Choroid plexus epithelial cell (primary cell): Measurements from ENCODE around the gene GPR22.

Source experiments
- DNase-seq: peaks from one replicate; pipeline ENCODE4 v3.0.0-alpha.2; 2010; ENCODE audit warnings: low read depth
- H3K4me3 ChIP-seq: 2 replicates; pipeline ENCODE4 v1.5.1; 2011; ENCODE audit warnings: low read depth, mild to moderate bottlenecking, control low read depth, low read length, moderate library complexity
- TF ChIP-seq, protein P1 (sequence below): conservative IDR thresholded peaks from 2 replicates; pipeline ENCODE4 v1.5.1; 2011; ENCODE audit warnings: low read depth, mild to moderate bottlenecking, control low read depth, inconsistent platforms, low read length, moderate library complexity

The GPR22 gene

GRCh38 chr7:107472116-107472515 is 2.3 kb downstream of the GPR22 start:
- TF ChIP-seq, protein P1, sequence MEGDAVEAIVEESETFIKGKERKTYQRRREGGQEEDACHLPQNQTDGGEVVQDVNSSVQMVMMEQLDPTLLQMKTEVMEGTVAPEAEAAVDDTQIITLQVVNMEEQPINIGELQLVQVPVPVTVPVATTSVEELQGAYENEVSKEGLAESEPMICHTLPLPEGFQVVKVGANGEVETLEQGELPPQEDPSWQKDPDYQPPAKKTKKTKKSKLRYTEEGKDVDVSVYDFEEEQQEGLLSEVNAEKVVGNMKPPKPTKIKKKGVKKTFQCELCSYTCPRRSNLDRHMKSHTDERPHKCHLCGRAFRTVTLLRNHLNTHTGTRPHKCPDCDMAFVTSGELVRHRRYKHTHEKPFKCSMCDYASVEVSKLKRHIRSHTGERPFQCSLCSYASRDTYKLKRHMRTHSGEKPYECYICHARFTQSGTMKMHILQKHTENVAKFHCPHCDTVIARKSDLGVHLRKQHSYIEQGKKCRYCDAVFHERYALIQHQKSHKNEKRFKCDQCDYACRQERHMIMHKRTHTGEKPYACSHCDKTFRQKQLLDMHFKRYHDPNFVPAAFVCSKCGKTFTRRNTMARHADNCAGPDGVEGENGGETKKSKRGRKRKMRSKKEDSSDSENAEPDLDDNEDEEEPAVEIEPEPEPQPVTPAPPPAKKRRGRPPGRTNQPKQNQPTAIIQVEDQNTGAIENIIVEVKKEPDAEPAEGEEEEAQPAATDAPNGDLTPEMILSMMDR, result no peak
- peak; percentile 14 for DNase-seq
- H3K4me3 ChIP-seq, result no peak overlapping the region

DNA sequence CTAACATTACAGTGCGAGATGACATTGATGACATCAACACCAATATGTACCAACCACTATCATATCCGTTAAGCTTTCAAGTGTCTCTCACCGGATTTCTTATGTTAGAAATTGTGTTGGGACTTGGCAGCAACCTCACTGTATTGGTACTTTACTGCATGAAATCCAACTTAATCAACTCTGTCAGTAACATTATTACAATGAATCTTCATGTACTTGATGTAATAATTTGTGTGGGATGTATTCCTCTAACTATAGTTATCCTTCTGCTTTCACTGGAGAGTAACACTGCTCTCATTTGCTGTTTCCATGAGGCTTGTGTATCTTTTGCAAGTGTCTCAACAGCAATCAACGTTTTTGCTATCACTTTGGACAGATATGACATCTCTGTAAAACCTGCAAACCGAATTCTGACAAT is 4.3 kb downstream of the GPR22 start:
- no peak overlapping the region for H3K4me3 ChIP-seq
- TF ChIP-seq, protein P1, result no peak
- no peak for DNase-seq

- TF ChIP-seq, protein P1, result no peak
- DNase-seq, result no peak
- no peak overlapping the region for H3K4me3 ChIP-seq
These were observed 9.4 kb downstream of the GPR22 start for GRCh38 chr7:107479303-107479702.

DNA sequence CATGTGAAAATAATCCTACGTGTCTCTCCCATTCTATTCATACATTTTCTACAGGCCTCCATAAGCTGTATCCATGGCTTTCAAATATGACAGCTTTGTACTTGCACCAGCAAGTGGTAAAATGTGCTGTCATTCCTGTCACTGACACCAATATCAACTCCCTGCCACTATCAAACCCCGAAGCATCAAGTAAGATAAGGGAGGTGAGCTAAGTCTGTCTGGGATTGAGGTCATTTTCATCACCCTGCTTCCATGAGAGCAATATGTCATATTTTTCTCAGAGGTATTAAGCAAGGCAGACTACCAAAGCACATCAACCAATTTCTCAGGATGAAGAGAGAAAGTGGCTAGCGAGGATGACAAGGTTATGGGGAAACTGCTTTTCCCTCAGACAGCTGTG is 11.1 kb downstream of the GPR22 start:
- DNase-seq, result no peak
- no peak overlapping the region for H3K4me3 ChIP-seq
- TF ChIP-seq, protein P1, result no peak

DNA sequence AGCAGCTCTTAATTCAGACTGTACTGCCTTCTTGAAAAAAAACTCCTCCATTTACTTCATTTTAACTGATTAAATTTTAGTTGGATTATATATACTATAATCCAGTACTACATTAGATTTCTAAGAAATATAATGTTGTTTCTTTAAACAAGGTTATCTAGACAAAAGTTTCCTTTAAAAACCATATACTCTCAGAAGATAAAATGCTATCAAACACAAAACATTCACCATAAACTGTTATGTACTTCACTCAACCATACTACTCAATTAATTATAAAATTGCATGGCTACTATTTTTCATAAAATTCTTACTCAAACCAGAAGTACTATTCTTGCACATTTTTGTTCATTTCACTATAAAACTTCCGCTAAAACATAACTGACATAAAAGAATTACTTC is 12.7 kb downstream of the GPR22 start:
- no peak for DNase-seq
- TF ChIP-seq, protein P1, result no peak
- H3K4me3 ChIP-seq, result no peak overlapping the region

DNA sequence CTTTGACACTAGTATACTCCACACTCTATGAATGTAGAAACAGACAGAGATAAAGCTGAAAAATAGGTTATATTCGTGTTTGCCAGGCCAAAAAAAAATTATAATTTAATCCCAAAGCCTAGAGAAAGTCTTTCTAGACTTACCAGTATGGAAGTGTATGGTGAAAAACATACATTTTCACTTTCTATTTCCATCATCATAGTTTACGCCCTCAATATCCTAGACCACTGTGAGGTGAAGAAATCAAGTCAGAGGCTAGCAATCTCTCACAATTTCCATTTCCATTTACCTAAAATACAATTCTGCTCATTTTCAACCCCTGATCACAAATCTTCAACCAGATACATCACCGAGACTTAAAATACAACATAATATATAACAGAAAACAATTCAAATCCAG is 16.2 kb downstream of the GPR22 start:
- DNase-seq, result no peak
- TF ChIP-seq, protein P1, result no peak
- no peak overlapping the region for H3K4me3 ChIP-seq

DNA sequence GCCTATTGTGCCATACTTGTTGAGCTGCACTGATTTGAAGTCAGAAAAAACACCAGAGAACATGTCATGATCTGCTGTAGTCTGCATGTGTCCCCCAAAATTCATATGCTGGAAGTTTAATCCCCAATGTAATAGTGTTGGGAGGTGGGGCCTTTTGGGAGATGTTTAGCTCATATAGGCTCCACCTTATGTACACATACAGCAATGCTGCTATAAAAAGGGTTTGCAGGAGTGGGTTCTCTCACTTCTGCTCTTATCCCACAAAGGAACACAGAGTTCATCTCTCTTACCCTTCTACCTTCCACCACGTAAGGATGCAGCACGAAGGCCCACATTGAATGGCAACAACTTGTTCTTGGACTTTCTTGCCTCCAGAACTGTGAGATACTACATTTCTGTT is 23.0 kb downstream of the GPR22 start:
- no peak for DNase-seq
- TF ChIP-seq, protein P1, result no peak
- no peak overlapping the region for H3K4me3 ChIP-seq
